SU-DHL-6 (cell line): ENCODE results near the gene NEDD4.
A peak's percentile ranks its signal among the peaks of the same experiment; 100 is the strongest.

Source experiments
- H2AFZ ChIP-seq: fragments of 200-600 bp; sonication (generic); 2 replicates; pipeline ENCODE4 v1.6.1; 2014; ENCODE audit warnings: low read depth, mild to moderate bottlenecking, moderate library complexity, mixed read lengths, antibody characterized with exemption, low read length; ENCODE audit not compliant: severe bottlenecking
- H3F3A ChIP-seq: fragments of 200-600 bp; shearing (Covaris generic); 2 replicates; pipeline ENCODE4 v1.6.0; 2016; ENCODE audit warnings: antibody characterized with exemption, mild to moderate bottlenecking; ENCODE audit not compliant: insufficient read depth
- H3K27ac ChIP-seq: fragments of 200-600 bp; sonication (generic); 2 replicates; pipeline ENCODE4 v1.5.1; 2016; ENCODE audit warnings: low read depth, mild to moderate bottlenecking, low read length, moderate library complexity, mixed read lengths
- H3K27me3 ChIP-seq: fragments of 200-600 bp; sonication (generic), shearing (Covaris generic); 2 replicates; pipeline ENCODE4 v1.6.0; 2014; ENCODE audit warnings: mild to moderate bottlenecking, low read length
- H3K36me3 ChIP-seq: fragments of 200-600 bp; sonication (generic); 2 replicates; pipeline ENCODE4 v1.6.1; 2014; ENCODE audit warnings: mild to moderate bottlenecking, low read length, mixed read lengths
- H3K4me2 ChIP-seq: fragments of 300-600, 200-600 bp; shearing (Covaris generic), sonication (generic); 2 replicates; pipeline ENCODE4 v1.6.0; 2014; ENCODE audit warnings: low read length, low read depth, mild to moderate bottlenecking; ENCODE audit not compliant: poor library complexity, severe bottlenecking
- H3K4me3 ChIP-seq: fragments of 200-600 bp; sonication (generic); 2 replicates; pipeline ENCODE4 v1.5.1; 2014; ENCODE audit warnings: antibody characterized with exemption, low read length, mild to moderate bottlenecking, mixed read lengths; ENCODE audit not compliant: insufficient read depth, poor library complexity, severe bottlenecking
- H3K79me2 ChIP-seq: fragments of 200-600 bp; sonication (generic); 2 replicates; pipeline ENCODE4 v1.6.1; 2014; ENCODE audit warnings: mild to moderate bottlenecking, low read length, moderate library complexity; ENCODE audit not compliant: insufficient read depth
- H3K9ac ChIP-seq: fragments of 200-600 bp; sonication (generic); 2 replicates; pipeline ENCODE4 v1.7.0; 2014; ENCODE audit warnings: mild to moderate bottlenecking, low read length
- H3K9me2 ChIP-seq: fragments of 200-600 bp; sonication (generic); replicated peaks from 2 replicates; pipeline ENCODE4 v1.6.1; 2014; ENCODE audit warnings: low read length; ENCODE audit not compliant: insufficient read depth
- H3K9me3 ChIP-seq: fragments of 200-600 bp; sonication (generic); 2 replicates; pipeline ENCODE4 v1.6.1; 2014; ENCODE audit warnings: low read length, mixed read lengths; ENCODE audit not compliant: insufficient read depth
- H4K20me1 ChIP-seq: fragments of 200-600 bp; sonication (generic); 2 replicates; pipeline ENCODE4 v1.6.1; 2014; ENCODE audit warnings: low read depth, mild to moderate bottlenecking, antibody characterized with exemption, low read length, moderate library complexity, mixed read lengths
- CTCF ChIP-seq: fragments of 200-600 bp; sonication (generic); IDR thresholded peaks from one replicate; pipeline ENCODE4 v1.5.1; 2017; ENCODE audit warnings: antibody characterized with exemption, mild to moderate bottlenecking, low read length, moderate library complexity; ENCODE audit not compliant: insufficient read depth, poor library complexity, severe bottlenecking
- EZH2phosphoT487 ChIP-seq: fragments of 200-600 bp; sonication (generic), shearing (Covaris generic); conservative IDR thresholded peaks from 2 replicates; pipeline ENCODE4 v1.6.1; 2018; ENCODE audit warnings: mild to moderate bottlenecking, antibody characterized with exemption, low read length, moderate library complexity, mixed read lengths

Gene NEDD4

GRCh38 chr15:55937040-55937439 is 56.4 kb downstream of the NEDD4 start:
- Histone ChIP-seq H4K20me1 (no peaks in the 10 kb centered on the region), H3K9me3 (peaks cover 3% of the 10 kb centered on the region; the same call in 1 of the 2 replicates), H3K27ac (no peak overlapping the region), H3K27me3 (no peaks in the 10 kb centered on the region), H3K9ac (no peak overlapping the region), H3K4me2 (no peak overlapping the region), H3K9me2 (no peaks in the 10 kb centered on the region), H3K79me2 (no peaks in the 10 kb centered on the region), H3K4me3 (no peak overlapping the region), H3K36me3 (0 out of 2 replicates have a peak, but pooled peaks cover 3% of the 10 kb centered on the region), H3F3A (no peaks in the 10 kb centered on the region), H2AFZ (no peak overlapping the region)
- TF ChIP-seq CTCF (no peak), EZH2phosphoT487 (no peak)

GRCh38 chr15:55928955-55929354 is 64.5 kb downstream of the NEDD4 start:
- Histone ChIP-seq H3K9ac (no peak overlapping the region), H3K79me2 (no peaks in the 10 kb centered on the region), H3K4me3 (no peak overlapping the region), H3K27ac (no peak overlapping the region), H3K9me3 (no peaks in the 10 kb centered on the region), H3K36me3 (no peaks in the 10 kb centered on the region; the same call in 1 of the 2 replicates), H4K20me1 (no peaks in the 10 kb centered on the region), H3F3A (no peaks in the 10 kb centered on the region), H3K27me3 (no peaks in the 10 kb centered on the region), H2AFZ (no peak overlapping the region), H3K4me2 (no peak overlapping the region), H3K9me2 (no peaks in the 10 kb centered on the region)
- TF ChIP-seq CTCF (no peak), EZH2phosphoT487 (no peak)

GRCh38 chr15:55921744-55922143 is 71.7 kb downstream of the NEDD4 start:
- H3K4me3 ChIP-seq = no peak overlapping the region
- no peaks in the 10 kb centered on the region for H4K20me1 ChIP-seq
- no peak for TF ChIP-seq EZH2phosphoT487
- TF ChIP-seq CTCF = no peak
- no peak overlapping the region for H3K27ac ChIP-seq
- no peaks in the 10 kb centered on the region for H3K9me3 ChIP-seq
- H3K4me2 ChIP-seq = no peak overlapping the region
- H3F3A ChIP-seq = no peaks in the 10 kb centered on the region
- H3K9ac ChIP-seq = no peak overlapping the region
- no peaks in the 10 kb centered on the region for H3K27me3 ChIP-seq
- no peak overlapping the region for H2AFZ ChIP-seq
- H3K9me2 ChIP-seq = no peaks in the 10 kb centered on the region
- H3K79me2 ChIP-seq = no peaks in the 10 kb centered on the region
- H3K36me3 ChIP-seq = no peaks in the 10 kb centered on the region

GRCh38 chr15:55917881-55918296 is 75.5 kb downstream of the NEDD4 start:
- Histone ChIP-seq H3K27me3 (no peaks in the 10 kb centered on the region), H3K79me2 (no peaks in the 10 kb centered on the region), H3K4me3 (no peak overlapping the region), H3K36me3 (no peaks in the 10 kb centered on the region), H2AFZ (no peak overlapping the region), H3K27ac (no peak overlapping the region), H3K4me2 (no peak overlapping the region), H3K9ac (no peak overlapping the region), H3F3A (no peaks in the 10 kb centered on the region), H3K9me2 (no peaks in the 10 kb centered on the region), H3K9me3 (no peaks in the 10 kb centered on the region), H4K20me1 (no peaks in the 10 kb centered on the region)
- TF ChIP-seq CTCF (peak; percentile 29), EZH2phosphoT487 (no peak)
